ENCODE measurements around the gene CPTP. TPM values are rescaled to one million over a fixed set of nuclear protein-coding genes. Genes with fewer than 3 reads are reported as not detected.

The CPTP gene
- total RNA-seq, 1 experiment from 2014 or later, result 22.2 TPM

GRCh38 chr1:1290238-1290731 lies 34.3 kb upstream of the CPTP start:
- in situ Hi-C loops (cut with HindIII; ENCODE audit: low pct_unique_long_range_greater_than_20kb, low sequenced_read_pairs), result no loop called here
- DNase-seq (ENCODE audit: low read depth, low spot score), result peak; percentile 65

- DNase-seq (ENCODE audit: low read depth, low spot score), result no peak
- in situ Hi-C loops (cut with HindIII; ENCODE audit: low pct_unique_long_range_greater_than_20kb, low sequenced_read_pairs), result no loop called here
Measured at GRCh38 chr1:1291023-1291528, 33.5 kb upstream of the CPTP start.

DNA sequence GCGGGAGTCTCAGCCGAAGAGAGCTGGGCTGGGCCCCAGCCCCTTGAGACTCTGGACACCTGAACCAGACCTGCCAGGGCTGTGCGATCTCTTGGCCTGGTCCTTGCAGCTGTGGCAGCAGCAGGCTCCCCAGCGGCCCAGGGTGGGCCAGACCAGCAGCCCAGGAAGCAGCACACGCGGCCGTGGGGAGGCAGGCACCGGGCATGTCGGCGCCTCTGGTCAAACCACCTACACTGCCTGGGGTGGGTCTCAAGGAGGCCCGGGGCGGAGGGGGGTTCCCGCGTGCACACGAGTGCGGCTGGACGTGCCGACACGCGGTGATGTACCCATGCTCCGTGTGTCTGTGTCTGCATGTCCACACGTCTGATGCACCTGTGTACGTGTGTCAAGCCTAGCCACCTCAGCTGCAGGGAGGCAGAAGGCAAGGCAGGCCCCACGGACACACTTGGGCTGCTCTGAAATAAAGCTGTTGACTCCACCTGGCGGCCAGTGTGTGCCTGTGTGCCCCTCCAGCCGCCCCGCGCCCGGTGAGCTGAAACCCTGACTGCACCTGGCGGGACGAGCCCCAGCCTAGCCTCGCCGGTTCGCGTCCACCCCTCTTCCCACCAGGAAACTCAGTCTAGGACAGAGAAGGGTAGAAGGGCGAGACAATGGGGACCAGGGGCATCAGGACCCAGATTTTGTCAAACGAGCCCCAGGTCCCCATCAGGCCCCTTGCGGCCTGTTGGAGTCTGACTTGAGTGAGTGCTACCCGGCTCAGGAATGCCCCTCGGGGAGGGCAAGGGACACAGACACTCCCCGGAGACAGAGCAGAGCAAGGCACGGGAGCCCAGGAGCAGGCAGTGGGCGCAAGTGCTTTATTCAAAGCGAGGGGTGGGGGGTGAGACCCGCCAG lies 32.8 kb upstream of the CPTP start:
- DNase-seq (ENCODE audit: low read depth, low spot score), result peak; percentile 59
- in situ Hi-C loops (cut with HindIII; ENCODE audit: low pct_unique_long_range_greater_than_20kb, low sequenced_read_pairs), result no loop called here

GRCh38 chr1:1292442-1292779 lies 32.2 kb upstream of the CPTP start:
- in situ Hi-C loops (cut with HindIII; ENCODE audit: low pct_unique_long_range_greater_than_20kb, low sequenced_read_pairs), result no loop called here

GRCh38 chr1:1292851-1293250 lies 31.8 kb upstream of the CPTP start:
- in situ Hi-C loops (cut with HindIII; ENCODE audit: low pct_unique_long_range_greater_than_20kb, low sequenced_read_pairs), result no loop called here

More at GRCh38 chr1:1292442-1292779, 32.2 kb upstream of the CPTP start:
- no peak for DNase-seq (ENCODE audit: low read depth, low spot score)

GRCh38 chr1:1293263-1294249 lies 31.0 kb upstream of the CPTP start:
- no peak for DNase-seq (ENCODE audit: low read depth, low spot score)
- in situ Hi-C loops (cut with HindIII; ENCODE audit: low pct_unique_long_range_greater_than_20kb, low sequenced_read_pairs), result no loop called here

More at GRCh38 chr1:1292851-1293250, 31.8 kb upstream of the CPTP start:
- no peak for DNase-seq (ENCODE audit: low read depth, low spot score)

- no peak for DNase-seq (ENCODE audit: low read depth, low spot score)
- in situ Hi-C loops (cut with HindIII; ENCODE audit: low pct_unique_long_range_greater_than_20kb, low sequenced_read_pairs), result no loop called here
Measured at GRCh38 chr1:1294250-1294890, 30.2 kb upstream of the CPTP start.

DNA sequence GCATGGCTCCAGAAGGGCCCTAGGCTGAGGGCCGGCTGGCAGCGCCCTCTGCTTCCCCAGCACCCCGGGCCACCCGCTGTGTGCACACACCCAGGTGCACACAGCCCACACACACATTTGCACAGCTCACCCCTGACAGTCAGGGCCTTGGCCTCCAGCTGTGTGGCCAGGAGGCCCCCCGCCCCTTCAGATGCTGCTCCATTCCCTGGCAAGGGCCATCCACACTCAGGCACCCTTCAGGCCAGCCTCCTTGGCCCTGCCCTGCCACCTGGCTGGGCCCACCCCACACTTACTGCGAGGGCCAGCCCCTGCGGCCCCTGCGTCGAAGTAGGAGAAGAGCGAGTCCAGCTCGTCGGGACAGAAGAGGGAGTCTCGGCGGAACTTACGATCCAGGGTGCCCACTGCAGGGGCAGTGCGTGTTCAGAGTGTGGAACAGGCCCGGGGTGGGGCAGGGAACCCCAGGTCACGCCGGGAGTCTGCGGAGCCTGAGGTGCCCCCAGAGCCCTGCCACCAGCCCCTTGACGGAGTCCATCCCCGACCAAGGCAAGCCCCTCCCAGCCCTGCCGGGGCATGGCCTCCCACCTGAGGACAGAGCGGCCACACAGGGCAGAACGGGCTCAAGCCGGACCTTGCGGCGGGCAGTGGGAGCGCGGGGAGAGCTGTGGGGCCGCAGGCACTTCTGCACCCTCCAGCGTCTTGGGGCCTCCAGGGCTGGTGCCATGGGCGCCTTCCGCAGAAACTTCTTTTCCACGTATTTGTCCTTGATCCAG lies 29.3 kb upstream of the CPTP start:
- DNase-seq (ENCODE audit: low read depth, low spot score), result no peak
- in situ Hi-C loops (cut with HindIII; ENCODE audit: low pct_unique_long_range_greater_than_20kb, low sequenced_read_pairs), result no loop called here

GRCh38 chr1:1296070-1297061 lies 28.2 kb upstream of the CPTP start:
- in situ Hi-C loops (cut with HindIII; ENCODE audit: low pct_unique_long_range_greater_than_20kb, low sequenced_read_pairs), result no loop called here

DNA sequence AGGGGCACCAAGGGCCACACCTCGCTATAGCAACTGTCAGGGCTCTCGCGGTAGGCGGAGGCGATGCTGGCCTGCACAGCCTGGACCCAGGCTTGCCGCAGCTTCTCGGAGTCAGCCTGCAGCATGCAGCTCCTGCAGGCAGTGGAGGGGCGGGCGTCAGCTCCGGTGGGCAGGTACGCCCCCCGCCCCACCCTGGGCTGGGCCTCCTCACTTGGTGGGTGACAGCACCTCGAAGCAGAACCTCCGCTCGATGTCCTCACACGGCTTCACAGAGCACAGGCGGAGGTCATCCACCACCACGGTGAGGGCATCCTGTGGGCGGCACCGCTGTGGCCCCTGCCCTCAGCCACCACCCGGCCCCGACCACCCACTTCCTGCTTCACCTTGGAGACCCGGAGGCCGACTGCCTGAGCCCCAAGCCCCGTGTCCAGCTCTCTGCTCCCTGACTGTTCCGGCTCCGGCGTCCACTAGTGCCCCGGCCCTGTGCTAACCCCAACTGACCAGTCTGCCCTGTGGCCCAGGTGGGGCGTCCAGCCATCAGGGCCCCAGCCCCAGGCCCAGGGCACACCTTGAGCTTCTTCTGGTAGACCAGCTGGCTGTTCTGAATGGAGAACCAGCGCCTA lies 26.7 kb upstream of the CPTP start:
- DNase-seq (ENCODE audit: low read depth, low spot score), result no peak
- in situ Hi-C loops (cut with HindIII; ENCODE audit: low pct_unique_long_range_greater_than_20kb, low sequenced_read_pairs), result no loop called here

More at GRCh38 chr1:1296070-1297061, 28.2 kb upstream of the CPTP start:
- no peak for DNase-seq (ENCODE audit: low read depth, low spot score)

GRCh38 chr1:1298861-1299685 lies 25.5 kb upstream of the CPTP start:
- peak; percentile 46 for DNase-seq (ENCODE audit: low read depth, low spot score)
- in situ Hi-C loops (cut with HindIII; ENCODE audit: low pct_unique_long_range_greater_than_20kb, low sequenced_read_pairs), result no loop called here

GRCh38 chr1:1299686-1300351 lies 24.8 kb upstream of the CPTP start:
- no peak for DNase-seq (ENCODE audit: low read depth, low spot score)
- in situ Hi-C loops (cut with HindIII; ENCODE audit: low pct_unique_long_range_greater_than_20kb, low sequenced_read_pairs), result no loop called here

DNA sequence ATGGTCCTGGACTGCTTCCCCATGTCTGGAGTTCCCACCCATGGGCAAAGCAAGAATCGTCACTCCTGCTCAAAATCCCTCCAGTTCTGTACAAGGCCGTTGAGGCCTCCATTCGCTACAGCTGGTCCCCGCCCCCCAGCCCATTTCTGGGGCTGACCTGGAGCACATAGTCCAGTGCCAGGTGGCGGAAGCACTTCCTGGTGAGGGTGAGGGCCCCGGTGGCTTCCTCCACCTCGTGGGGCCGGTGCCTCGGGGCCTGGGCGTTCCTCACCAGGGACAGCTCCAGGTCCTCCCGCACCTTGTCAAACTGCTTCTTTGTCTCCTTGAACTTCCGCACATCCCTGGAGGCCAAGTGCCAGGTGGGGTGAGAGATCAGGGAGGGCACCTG lies 24.3 kb upstream of the CPTP start:
- in situ Hi-C loops (cut with HindIII; ENCODE audit: low pct_unique_long_range_greater_than_20kb, low sequenced_read_pairs), result no loop called here
- no peak for DNase-seq (ENCODE audit: low read depth, low spot score)

DNA sequence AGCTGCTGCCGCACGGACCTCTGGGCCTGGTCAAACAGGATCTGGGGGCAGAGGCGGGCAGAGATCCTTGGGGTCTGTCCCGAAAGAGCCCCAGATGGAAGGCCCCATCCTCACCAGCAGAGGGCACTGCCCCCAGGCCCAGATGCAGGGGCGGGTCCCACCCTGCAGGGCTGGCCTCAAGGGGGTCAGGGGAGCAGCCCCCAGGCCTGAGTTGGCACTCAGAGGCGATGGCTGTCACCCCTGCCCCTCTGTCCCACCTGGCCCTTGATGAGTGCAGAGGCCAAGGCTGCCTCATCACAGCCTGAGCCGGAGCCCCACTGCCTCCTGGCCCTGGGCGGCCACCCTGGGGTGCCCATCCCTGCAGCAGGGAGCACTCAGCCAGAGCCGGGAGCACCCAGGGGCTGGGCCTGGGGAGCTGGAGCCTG lies 22.6 kb upstream of the CPTP start:
- DNase-seq (ENCODE audit: low read depth, low spot score), result no peak
- in situ Hi-C loops (cut with HindIII; ENCODE audit: low pct_unique_long_range_greater_than_20kb, low sequenced_read_pairs), result no loop called here

Measured in SK-MEL-5 (cell line).